ENCODE results near the gene GRID2.

GRCh38 chr4:93633721-93634120 is 1330.0 kb downstream of the GRID2 start:
- TF ChIP-seq SKIL (IDR thresholded peaks at IDR 0.05; ENCODE audit: low read depth, poor library complexity, severe bottlenecking) (no peak), DPF2 (IDR thresholded peaks at IDR 0.05) (no peak), ETV6 (conservative IDR thresholded peaks at IDR 0.05 in 1 of 2, IDR thresholded peaks at IDR 0.05 in 1 of 2; ENCODE audit: borderline replicate concordance in 1 of 2, low read depth in 1 of 2) (no peak), EP300 (IDR thresholded peaks at IDR 0.05; ENCODE audit: borderline replicate concordance in 1 of 2, control insufficient read depth in 1 of 2, low read depth in 2 of 2, low read length in 2 of 2) (no peak), SMC3 (IDR thresholded peaks at IDR 0.05; ENCODE audit: borderline replicate concordance, low read length) (no peak), STAT3 (IDR thresholded peaks at IDR 0.05; ENCODE audit: low read depth, low read length) (no peak), CTCF (IDR thresholded peaks at IDR 0.05 in 2 of 3, conservative IDR thresholded peaks at IDR 0.05 in 1 of 3; ENCODE audit: control insufficient read depth in 2 of 3, extremely low read depth in 1 of 3, insufficient read depth in 1 of 3, low read depth in 3 of 3, low read length in 3 of 3) (no peak), USF1 (IDR thresholded peaks at IDR 0.05; ENCODE audit: borderline replicate concordance, extremely low read length, insufficient read depth, low read depth, low read length) (no peak), CHD1 (IDR thresholded peaks at IDR 0.05; ENCODE audit: low read depth, low read length) (no peak), MXI1 (IDR thresholded peaks at IDR 0.05; ENCODE audit: low read depth, low read length) (no peak), POLR2A (IDR thresholded peaks at IDR 0.05; ENCODE audit: low read depth, low read length) (no peak), SPI1 (IDR thresholded peaks at IDR 0.05; ENCODE audit: borderline replicate concordance, insufficient read depth, low read depth, low read length) (no peak)

Measured in GM12878 (cell line).